PC-9 (cell line): ENCODE results near the gene PTPN2. TPM values are rescaled to one million over a fixed set of nuclear protein-coding genes. Genes with fewer than 3 reads are reported as not detected.
"Not testable (repeated sequence)": the region's sequence is repeated elsewhere in the genome, so short reads cannot be mapped to it uniquely, and the experiment has no call there.

ENCODE experiments used
- BruUV-seq: library from RNA; stranded (reverse); fragments of 400-500 nt; replicated peaks from 2 replicates; lab custom pipeline; 2021; lab: Mats Ljungman, UMichigan
- CTCF ChIA-PET: fragments of 300-600 bp; sonication (Branson Sonifier 250); formaldehyde crosslinking; loops from one replicate; lab custom pipeline; 2022; ENCODE audit warnings: antibody characterized with exemption; lab: Charles Lee
- POLR2A ChIA-PET: fragments of 300-600 bp; sonication (Branson Sonifier 250); formaldehyde crosslinking; loops from one replicate; lab custom pipeline; 2022; ENCODE audit warnings: antibody characterized with exemption; ENCODE audit not compliant: unreplicated experiment; lab: Charles Lee
- DNase-seq, 2 experiments: peaks; one replicate each; pipeline versions ENCODE4 v3.0.0 to v3.0.0-alpha.2; 2015 to 2022; ENCODE audit warnings: mixed read lengths in 1 of 2
- H2AFZ ChIP-seq: fragments of 200-600 bp; sonication (generic); 2 replicates; pipeline ENCODE4 v1.8.1; 2017; ENCODE audit warnings: antibody characterized with exemption
- H3F3A ChIP-seq: fragments of 200-600 bp; sonication (generic); 2 replicates; pipeline ENCODE4 v1.8.1; 2017; ENCODE audit warnings: antibody characterized with exemption, mild to moderate bottlenecking, low read depth; ENCODE audit not compliant: insufficient read depth
- H3K27ac ChIP-seq: fragments of 200-600 bp; sonication (generic); 2 replicates; pipeline ENCODE4 v1.6.1; 2016; ENCODE audit warnings: mixed run types
- H3K27me3 ChIP-seq: fragments of 200-600 bp; sonication (generic); 2 replicates; pipeline ENCODE4 v1.6.1; 2016; ENCODE audit warnings: low read depth, mixed run types; ENCODE audit not compliant: insufficient read depth
- H3K36me3 ChIP-seq: fragments of 200-600 bp; sonication (generic); 2 replicates; pipeline ENCODE4 v1.6.1; 2016; ENCODE audit warnings: low read depth, mixed run types
- H3K4me1 ChIP-seq: fragments of 200-600 bp; sonication (generic); replicated peaks from 2 replicates; pipeline ENCODE4 v1.6.1; 2016; ENCODE audit warnings: mixed run types; ENCODE audit not compliant: insufficient read depth
- H3K4me2 ChIP-seq: fragments of 200-600 bp; sonication (generic); 2 replicates; pipeline ENCODE4 v1.6.1; 2017; ENCODE audit warnings: mixed run types
- H3K4me3 ChIP-seq: fragments of 200-600 bp; sonication (generic); 2 replicates; pipeline ENCODE4 v1.6.1; 2016; ENCODE audit warnings: mixed run types
- H3K79me2 ChIP-seq: fragments of 200-600 bp; sonication (generic); 2 replicates; pipeline ENCODE4 v1.6.1; 2017; ENCODE audit warnings: low read depth, mixed run types
- H3K9me2 ChIP-seq: fragments of 200-600 bp; sonication (generic); 2 replicates; pipeline ENCODE4 v1.8.1; 2017; ENCODE audit warnings: mild to moderate bottlenecking; ENCODE audit not compliant: insufficient read depth
- H3K9me3 ChIP-seq: fragments of 200-600 bp; sonication (generic); 2 replicates; pipeline ENCODE4 v1.8.1; 2016; ENCODE audit warnings: low read depth; ENCODE audit not compliant: insufficient read depth
- H4K20me1 ChIP-seq: fragments of 200-600 bp; sonication (generic); 2 replicates; pipeline ENCODE4 v1.8.1; 2017; ENCODE audit not compliant: insufficient read depth
- EZH2 ChIP-seq: fragments of 200-600 bp; sonication (generic); IDR thresholded peaks from 2 replicates; pipeline ENCODE4 v1.8.0; 2017; ENCODE audit warnings: antibody characterized with exemption, low read depth
- intact Hi-C: fragments of 100-400 bp; cut with micrococcal nuclease; formaldehyde crosslinking; loops from one replicate; pipeline ENCODE4 v1.10.0; 2022; ENCODE audit not compliant: unreplicated experiment
- total RNA-seq: library from RNA; stranded (reverse); gene quantifications from 2 replicates; pipeline ENCODE4 v1.2.3, GENCODE V29; 2021
- TF ChIP-seq, protein P1 (sequence below): fragments of 200-600 bp; sonication (generic); conservative IDR thresholded peaks from 2 replicates; pipeline ENCODE4 v1.6.1; 2017; ENCODE audit warnings: mixed run types, antibody characterized with exemption, mild to moderate bottlenecking, moderate library complexity

Gene PTPN2
- total RNA-seq, 1 experiment from 2014 or later = 78.1 TPM

DNA sequence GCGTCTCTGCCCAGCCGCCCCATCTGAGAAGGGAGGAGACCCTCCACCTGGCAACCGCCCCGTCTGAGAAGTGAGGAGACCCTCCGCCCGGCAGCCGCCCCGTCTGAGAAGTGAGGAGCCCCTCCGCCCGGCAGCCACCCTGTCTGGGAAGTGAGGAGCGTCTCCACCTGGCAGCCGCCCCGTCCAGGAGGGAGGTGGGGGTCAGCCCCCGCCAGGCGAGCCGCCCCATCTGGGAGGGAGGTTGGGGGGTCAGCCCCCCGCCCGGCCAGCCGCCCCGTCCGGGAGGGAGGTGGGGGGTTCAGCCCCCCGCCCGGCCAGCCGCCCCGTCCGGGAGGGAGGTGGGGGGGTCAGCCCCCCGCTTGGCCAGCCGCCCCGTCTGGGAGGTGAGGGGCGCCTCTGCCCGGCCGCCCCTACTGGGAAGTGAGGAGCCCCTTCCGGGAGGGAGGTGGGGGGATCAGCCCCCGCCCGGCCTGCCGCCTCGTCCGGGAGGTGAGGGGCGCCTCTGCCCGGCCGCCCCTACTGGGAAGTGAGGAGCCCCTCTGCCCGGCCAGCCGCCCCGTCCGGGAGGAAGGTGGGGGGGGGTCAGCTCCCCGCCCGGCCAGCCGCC, 10.0 kb downstream of the PTPN2 start:
- H3K9me3 ChIP-seq, H2AFZ ChIP-seq, BruUV-seq, H3K4me1 ChIP-seq, H3K27ac ChIP-seq, POLR2A ChIA-PET, CTCF ChIA-PET, intact Hi-C loops, H3K4me3 ChIP-seq, H3K27me3 ChIP-seq, H3K4me2 ChIP-seq, DNase-seq, H3K9me2 ChIP-seq, H3K36me3 ChIP-seq, H3F3A ChIP-seq: not testable (repeated sequence)
- H4K20me1 ChIP-seq = peaks cover 24% of the 10 kb centered on the region
- peaks cover 73% of the 10 kb centered on the region for H3K79me2 ChIP-seq

GRCh38 chr18:12872408-12872807, 11.6 kb downstream of the PTPN2 start:
- Histone ChIP-seq H3K4me3 (no peak overlapping the region), H3K9me3 (0 out of 2 replicates have a peak, but pooled peaks cover 4% of the 10 kb centered on the region), H3K4me2 (no peak overlapping the region), H3K27ac (0 out of 2 replicates have a peak overlapping the region, but pooled peaks have one; percentile 4), H3K27me3 (no peaks in the 10 kb centered on the region), H3K4me1 (no peaks in the 10 kb centered on the region), H3K79me2 (peaks cover 65% of the 10 kb centered on the region), H3K9me2 (no peaks in the 10 kb centered on the region), H2AFZ (no peak overlapping the region), H4K20me1 (peaks cover 19% of the 10 kb centered on the region), H3K36me3 (peaks cover 3% of the 10 kb centered on the region; the same call in 1 of the 2 replicates), H3F3A (peaks cover 9% of the 10 kb centered on the region; the same call in 1 of the 2 replicates)
- ChIA-PET CTCF (no interaction called here), POLR2A (no interaction called here)
- no peak for DNase-seq
- TF ChIP-seq, protein P1, sequence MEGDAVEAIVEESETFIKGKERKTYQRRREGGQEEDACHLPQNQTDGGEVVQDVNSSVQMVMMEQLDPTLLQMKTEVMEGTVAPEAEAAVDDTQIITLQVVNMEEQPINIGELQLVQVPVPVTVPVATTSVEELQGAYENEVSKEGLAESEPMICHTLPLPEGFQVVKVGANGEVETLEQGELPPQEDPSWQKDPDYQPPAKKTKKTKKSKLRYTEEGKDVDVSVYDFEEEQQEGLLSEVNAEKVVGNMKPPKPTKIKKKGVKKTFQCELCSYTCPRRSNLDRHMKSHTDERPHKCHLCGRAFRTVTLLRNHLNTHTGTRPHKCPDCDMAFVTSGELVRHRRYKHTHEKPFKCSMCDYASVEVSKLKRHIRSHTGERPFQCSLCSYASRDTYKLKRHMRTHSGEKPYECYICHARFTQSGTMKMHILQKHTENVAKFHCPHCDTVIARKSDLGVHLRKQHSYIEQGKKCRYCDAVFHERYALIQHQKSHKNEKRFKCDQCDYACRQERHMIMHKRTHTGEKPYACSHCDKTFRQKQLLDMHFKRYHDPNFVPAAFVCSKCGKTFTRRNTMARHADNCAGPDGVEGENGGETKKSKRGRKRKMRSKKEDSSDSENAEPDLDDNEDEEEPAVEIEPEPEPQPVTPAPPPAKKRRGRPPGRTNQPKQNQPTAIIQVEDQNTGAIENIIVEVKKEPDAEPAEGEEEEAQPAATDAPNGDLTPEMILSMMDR = no peak
- TF ChIP-seq EZH2 = no peak
- intact Hi-C loops = no loop called here
- BruUV-seq = no TSS peak

DNA sequence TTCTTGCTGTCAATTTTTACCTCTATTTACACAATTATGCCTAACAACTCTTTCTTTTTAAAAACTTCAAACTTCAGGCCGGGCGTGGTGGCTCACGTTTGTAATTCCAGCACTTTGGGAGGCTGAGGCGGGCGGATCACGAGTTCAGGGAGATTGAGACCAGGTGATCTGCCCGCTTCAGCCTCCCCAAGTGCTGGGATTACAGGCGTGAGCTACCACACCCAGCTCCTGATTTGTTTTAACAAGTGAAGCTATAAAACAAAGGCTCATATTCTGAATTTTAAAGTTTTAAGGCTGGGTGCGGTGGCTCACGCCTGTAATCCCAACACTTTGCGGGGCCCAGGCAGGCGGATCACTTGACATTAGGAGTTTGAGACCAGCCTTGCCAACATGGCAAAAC, 15.5 kb downstream of the PTPN2 start:
- no peak overlapping the region for H2AFZ ChIP-seq
- no peaks in the 10 kb centered on the region for H3K27me3 ChIP-seq
- BruUV-seq = no TSS peak
- no peaks in the 10 kb centered on the region for H3K9me2 ChIP-seq
- no peak for DNase-seq
- peaks cover 21% of the 10 kb centered on the region; the same call in 1 of the 2 replicates for H3F3A ChIP-seq
- no peaks in the 10 kb centered on the region for H3K9me3 ChIP-seq
- H3K27ac ChIP-seq = no peak overlapping the region
- H3K4me1 ChIP-seq = peaks cover 11% of the 10 kb centered on the region; the same call in 1 of the 2 replicates
- ChIA-PET POLR2A (no interaction called here), CTCF (interaction anchor here (0.6 kb wide), 1 partner anchor 41 kb away, joined by 7 read pairs; no protein-coding TSS in a partner anchor)
- TF ChIP-seq, protein P1 = no peak
- no peak for TF ChIP-seq EZH2
- H3K4me3 ChIP-seq = no peak overlapping the region
- H3K4me2 ChIP-seq = no peak overlapping the region
- peaks cover 80% of the 10 kb centered on the region for H3K79me2 ChIP-seq
- H3K36me3 ChIP-seq = no peaks in the 10 kb centered on the region
- intact Hi-C loops = no loop called here
- H4K20me1 ChIP-seq = peaks cover 12% of the 10 kb centered on the region
